Tibial nerve (tissue), 4 donors: Measurements from ENCODE around the gene FBLIM1.

Experiments
- CTCF ChIP-seq, 5 experiments: fragments of 200-600 bp in 3 of 5; fragments of 450-650 bp in 2 of 5; sonication (generic) in 3 of 5; IDR thresholded peaks; one replicate each; pipeline ENCODE4 v1.5.1; 2016 to 2019; ENCODE audit warnings: antibody characterized with exemption in 5 of 5, mild to moderate bottlenecking in 3 of 5, moderate library complexity in 2 of 5
- EP300 ChIP-seq, 2 donors: sonication (generic); formaldehyde crosslinking; IDR thresholded peaks; one replicate each; pipeline ENCODE4 v1.6.1; 2017; ENCODE audit warnings: antibody characterized with exemption in 2 of 2, mild to moderate bottlenecking in 1 of 2

- no peak for TF ChIP-seq CTCF (IDR thresholded peaks at IDR 0.05)
- no peak for TF ChIP-seq EP300 (IDR thresholded peaks at IDR 0.05)
Measured at GRCh38 chr1:15722411-15722810, 36.2 kb upstream of the FBLIM1 start.
